GM21447 (cell line): ENCODE measurements around the gene SYT12.

Experiments
- ATAC-seq: cut with Tn5 transposase; IDR thresholded peaks from one replicate; pipeline ENCODE4 v1.9.1; 2021; ENCODE audit not compliant: unreplicated experiment

Gene SYT12

DNA sequence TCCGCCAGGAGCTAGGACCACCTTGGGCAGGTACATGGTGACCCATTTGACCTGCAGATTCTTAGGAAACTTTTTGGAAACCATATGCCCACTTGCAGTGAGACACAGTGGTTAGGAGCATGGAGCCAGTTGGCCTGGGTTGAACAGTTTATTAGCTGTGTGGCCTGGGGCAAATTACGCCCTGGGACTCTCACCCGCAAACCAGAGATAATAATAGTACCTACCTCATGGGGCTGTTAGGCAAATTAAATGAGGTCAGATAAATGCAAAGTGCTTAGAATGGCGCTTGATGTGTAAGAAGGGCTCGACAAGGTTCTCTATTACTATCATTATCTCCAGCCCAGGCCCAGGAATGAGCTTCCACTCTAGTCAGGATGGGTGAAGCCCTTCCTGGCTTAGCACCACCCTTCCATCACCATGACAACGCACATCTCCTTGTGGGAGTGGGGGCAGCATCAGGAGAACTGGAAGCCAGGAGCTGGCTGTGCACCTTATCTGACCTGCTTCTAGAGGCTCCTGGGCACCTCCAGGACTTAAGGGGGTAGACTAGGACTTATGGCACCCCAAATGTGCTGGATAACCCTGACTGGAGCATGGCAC lies 5.1 kb downstream of the SYT12 start:
- peak; percentile 85 for ATAC-seq

DNA sequence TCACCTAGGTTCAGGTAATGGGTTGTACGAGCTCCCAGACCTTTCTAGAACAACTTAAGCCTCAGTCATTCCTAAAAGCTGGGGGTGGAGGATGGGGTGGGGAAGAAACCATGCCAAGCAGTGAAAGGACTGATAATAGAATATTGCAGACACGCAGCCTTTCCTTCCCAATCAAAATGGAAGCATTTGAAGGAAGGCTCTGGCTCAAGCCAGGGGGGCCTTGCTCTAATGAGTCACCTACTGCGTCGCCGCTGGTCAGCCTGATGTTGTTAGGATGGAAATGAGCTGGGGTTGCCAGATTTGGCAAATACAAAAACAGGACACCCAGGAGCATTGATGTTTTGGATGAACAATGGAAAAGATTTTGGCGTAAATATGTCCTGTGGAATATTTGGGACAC lies 6.2 kb downstream of the SYT12 start:
- ATAC-seq: no peak

DNA sequence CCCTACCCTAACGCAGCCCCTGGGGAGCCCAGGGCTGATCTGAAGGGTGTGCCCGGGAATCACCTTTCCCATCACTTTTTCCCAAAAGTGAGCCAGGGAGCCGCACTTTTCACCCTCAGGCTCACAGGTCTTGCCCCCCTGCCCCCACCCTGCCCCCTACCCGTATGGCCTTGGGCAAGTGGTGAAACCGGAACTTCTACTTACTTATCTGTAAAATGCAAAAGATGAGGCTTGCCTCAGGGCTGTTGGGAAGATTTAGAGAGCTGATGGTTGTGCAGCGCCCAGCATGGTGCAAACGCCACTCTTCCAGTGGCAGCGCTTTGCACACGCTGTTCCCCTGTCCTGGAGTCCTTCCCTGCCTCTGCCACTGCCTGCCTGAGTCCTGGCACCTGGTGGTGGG lies 8.0 kb downstream of the SYT12 start:
- no peak for ATAC-seq

DNA sequence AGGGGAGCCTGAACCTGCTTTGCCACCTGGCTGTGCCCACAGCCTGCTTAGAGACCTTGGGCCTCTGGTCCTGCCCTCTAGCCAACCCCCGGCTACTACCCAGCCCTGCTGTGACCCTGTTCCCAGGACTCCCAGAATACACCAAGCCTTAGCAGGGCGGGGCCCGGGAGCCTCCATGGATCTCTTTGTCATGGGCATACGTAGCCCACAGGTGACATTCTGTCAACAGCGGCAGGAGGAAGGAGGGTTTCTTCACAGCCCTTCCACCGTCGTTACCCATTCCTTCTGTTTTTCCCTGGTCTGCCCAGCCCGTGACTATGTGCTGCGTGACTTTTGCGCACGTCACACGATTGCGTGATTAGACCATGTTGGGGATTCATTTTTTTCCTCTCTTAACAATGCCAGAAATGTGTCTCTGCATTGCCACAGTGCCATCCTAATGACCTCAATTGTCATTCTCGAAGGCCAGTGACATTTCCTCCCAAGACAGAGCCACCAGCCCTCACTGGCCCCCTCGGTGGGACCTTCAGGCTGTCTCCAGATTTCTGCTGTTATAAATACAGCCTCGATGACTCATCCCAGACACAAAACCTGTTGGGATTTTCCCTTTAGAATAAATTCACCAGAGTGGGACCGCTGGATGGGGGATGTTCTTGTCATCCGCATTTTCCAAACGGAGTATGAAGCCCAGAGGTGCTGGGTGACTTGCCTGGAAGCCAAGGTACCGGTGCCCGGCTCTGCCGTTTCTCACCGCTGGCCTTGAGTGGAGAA lies 9.0 kb downstream of the SYT12 start:
- ATAC-seq: no peak

DNA sequence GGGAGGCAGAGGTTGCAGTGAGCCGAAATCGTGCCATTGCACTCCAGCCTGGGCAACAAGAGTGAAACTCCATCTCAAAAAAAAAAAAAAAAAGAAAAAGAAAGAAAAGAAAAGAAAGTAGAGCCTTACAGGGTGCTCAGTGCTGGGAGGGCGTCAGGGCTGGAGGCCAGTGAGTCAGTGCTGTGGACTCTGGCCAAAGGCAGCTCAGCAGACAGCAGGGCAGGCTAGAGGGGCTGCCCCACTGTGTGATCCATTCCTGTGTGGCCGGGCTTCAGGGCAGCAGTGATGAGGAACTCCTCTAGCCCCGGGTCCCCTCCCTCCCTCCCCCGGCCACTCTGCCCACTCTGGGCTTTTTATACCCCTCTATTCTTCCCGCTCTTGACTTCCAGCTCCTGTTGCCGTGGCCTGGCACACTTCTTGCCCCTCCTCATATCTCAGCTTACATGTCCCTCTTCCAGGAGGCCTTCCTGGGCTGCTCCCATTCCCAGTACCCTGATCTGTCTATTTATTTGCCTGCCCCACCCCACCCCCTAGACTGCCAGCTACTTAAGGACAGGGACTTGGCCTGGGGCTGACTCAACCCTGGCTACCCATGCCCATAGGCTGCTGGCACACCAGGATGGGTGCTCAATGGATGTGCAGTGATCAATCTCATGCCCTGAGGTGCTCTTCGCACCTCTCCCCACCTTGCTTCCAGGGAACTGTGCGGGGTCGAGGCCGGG lies 10.1 kb downstream of the SYT12 start:
- no peak for ATAC-seq

DNA sequence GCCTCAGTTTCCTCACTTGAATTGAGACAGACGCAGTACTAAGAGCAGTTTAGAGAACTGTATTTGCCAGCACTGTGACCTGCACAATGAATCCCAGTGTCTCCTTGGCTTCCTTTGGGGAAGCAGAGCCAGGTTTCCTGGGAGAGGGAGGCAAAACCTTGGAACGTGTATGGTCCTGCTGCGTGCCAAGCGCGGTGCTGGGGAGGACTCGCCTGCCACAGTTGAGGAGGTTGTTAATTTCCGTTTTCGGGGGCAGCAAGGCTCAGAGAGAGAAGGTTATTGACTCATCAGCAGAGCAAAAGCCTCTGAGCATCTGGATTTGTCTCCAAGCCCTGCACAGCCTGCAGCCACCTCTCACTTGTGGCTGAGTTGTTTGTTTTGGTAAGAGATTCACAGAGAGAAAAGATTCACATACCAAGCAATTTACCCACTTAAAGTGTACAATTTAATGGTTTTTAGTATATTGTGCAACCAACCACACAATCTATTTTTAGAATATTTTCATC lies 10.8 kb downstream of the SYT12 start:
- no peak for ATAC-seq

DNA sequence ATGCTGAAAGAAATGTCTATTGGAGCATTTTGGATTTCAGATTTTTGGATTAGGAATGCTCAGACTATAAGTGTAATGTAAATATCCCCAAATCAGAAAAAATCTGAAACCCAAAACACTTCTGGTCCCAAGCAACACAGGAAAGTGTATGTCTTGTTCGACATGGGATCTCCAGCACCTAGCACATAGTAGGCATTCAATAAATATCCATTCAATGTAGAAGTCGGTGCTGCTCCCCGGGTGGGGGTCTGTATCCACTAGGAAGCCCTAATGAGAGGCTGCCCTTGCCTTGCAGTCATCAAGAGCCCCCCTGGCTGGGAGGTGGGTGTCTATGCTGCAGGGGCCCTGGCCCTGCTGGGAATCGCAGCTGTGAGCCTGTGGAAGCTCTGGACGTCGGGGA lies 11.4 kb downstream of the SYT12 start:
- ATAC-seq: no peak

DNA sequence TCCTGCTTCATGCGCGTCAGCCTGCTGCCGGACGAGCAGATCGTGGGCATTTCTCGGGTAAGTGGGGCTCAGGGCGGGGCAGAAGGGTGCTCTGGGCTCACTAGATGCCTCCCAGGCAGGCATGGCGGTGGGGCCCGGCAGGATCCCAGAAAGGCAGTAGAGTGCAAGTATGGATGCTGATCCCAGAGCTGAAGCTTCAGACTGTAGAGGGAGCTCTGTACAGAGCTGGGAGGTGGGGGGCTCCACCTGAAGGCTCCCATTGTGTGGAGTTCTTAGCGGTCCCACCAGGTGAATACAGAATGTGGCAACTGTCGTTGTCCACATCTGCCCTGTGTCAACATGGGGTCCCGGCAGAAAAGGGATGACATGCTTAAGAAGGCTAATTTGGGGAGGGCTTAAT lies 17.2 kb downstream of the SYT12 start:
- ATAC-seq: no peak

DNA sequence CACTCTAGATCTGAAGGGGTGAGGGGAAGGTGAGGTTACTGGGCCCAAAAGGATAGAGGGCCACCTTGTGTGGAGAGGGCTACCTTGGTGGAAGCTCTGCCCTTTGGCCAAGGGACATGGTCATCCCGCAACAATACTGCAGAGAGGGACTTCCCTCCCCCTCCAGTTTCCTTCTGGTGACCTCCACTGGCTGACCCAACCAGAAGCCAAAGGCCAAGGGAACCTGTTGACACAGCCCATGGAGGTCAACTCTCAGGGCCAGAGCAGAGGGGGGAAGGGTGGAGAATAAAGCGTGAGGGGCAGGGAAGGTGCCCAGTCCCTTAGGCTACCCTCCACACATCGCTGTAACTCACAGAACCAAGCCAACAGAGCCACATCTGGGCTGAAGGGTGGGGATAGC lies 18.7 kb downstream of the SYT12 start:
- no peak for ATAC-seq

DNA sequence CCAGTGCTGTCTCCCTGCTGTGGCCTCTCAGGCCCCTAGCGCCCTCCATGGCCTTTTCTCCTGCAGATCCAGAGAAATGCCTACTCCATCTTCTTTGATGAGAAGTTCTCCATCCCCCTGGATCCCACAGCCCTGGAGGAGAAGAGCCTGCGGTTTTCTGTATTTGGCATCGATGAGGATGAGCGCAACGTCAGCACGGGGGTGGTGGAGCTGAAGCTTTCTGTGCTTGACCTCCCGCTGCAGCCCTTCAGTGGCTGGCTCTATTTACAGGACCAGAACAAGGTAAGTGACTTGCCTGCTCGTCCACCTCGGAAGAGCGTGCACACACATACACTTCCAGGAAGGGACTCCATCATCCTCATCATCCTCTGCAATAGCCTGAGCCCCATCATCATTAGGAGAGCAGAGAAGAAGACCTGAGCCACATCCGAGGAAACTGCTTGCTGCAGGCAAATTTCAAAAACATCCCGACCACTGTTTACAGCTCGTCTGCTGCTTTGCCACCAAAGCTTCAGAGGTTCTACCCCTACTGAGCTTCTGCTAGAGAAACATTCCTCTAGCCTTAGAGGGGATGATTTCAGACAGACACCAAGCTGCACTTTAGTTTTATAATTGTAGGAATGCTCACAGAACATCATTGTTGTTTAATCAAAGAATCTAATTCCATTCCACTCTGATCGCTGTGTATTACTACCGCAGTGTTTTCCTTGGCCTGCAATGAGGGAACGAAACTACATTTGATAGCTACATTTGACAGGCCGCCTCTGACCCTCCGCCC lies 20.8 kb downstream of the SYT12 start:
- ATAC-seq: no peak

DNA sequence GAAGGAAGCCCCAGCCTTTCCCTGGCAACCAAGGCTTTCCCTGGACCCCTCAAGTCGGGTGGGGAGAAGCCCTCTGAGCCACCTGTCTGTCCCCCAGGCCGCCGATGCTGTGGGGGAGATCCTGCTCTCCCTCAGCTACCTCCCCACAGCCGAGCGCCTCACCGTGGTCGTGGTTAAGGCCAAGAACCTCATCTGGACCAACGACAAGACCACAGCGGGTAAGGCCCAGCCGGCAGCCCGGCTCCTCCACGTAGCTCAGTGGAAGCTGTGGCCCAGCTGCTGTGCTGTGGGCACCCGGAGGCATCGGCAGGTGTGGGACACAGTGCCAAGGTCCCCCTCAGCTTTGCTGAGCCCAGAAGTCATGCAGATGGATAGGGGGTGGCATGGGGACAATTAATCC lies 21.6 kb downstream of the SYT12 start:
- no peak for ATAC-seq

DNA sequence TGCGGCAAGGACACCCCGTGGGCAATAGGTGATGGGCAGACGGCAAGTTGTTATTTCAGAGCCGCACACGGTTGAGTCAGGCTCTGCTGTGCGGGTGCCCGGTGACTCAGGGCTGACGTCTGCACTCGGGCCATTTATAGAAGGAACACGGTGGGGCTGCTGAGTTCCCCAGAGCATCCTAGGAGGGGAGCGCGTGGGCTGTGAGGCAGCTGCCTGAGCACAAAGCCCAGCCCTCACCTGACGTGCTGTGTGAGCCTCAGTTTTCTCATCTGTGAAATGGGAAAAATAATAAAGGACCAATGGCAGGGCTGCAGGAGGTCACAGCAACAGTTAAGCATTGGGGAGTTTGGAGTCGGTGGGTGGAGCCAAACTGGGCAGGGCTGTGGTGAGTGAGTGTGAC lies 22.4 kb downstream of the SYT12 start:
- no peak for ATAC-seq

DNA sequence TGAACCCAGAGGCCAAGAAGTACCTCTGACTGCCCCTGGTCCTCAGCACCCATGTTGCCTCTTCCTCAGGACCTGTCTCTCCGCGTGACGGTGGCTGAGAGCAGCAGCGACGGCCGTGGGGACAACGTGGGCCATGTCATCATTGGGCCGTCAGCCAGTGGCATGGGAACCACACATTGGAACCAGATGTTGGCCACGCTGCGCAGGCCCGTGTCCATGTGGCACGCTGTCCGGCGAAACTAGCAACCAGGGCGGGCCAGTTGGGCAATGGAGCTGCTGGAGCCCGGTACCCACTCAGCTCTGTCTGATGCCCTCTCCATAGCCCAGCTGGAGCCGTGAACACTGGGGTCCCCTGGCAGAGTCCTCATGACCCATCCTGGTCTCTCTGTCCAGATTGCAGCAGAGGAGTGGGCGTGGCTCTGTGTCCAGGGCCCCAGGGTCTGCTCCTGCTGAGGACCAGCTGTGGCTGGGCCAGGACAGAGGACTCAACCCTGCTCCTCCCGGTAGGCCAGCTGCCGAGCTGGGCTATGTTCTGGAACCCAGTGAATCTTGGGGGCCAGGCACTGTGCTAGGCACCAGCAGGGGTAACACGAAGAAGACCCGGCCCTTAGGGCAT lies 25.7 kb downstream of the SYT12 start:
- ATAC-seq: no peak

DNA sequence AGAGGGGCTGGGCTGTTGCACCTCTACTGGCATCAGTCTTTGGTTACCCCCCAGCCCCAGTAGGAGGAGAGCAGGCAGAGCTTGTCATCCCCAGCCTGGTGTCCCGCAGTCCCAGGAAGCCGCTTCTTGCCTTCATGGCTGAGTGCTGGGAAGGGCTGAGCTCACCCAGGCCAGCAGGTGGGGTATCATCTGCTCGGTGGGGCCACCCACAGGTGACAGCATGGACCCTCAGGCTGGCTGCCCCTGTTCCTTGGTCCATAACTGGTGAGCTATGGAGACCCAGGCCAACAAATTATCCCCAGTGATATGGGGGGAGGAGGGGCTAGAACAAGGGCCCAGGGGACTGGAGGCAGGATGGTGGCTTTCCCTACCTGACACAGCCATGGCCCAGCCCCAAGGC lies 27.2 kb downstream of the SYT12 start:
- no peak for ATAC-seq

DNA sequence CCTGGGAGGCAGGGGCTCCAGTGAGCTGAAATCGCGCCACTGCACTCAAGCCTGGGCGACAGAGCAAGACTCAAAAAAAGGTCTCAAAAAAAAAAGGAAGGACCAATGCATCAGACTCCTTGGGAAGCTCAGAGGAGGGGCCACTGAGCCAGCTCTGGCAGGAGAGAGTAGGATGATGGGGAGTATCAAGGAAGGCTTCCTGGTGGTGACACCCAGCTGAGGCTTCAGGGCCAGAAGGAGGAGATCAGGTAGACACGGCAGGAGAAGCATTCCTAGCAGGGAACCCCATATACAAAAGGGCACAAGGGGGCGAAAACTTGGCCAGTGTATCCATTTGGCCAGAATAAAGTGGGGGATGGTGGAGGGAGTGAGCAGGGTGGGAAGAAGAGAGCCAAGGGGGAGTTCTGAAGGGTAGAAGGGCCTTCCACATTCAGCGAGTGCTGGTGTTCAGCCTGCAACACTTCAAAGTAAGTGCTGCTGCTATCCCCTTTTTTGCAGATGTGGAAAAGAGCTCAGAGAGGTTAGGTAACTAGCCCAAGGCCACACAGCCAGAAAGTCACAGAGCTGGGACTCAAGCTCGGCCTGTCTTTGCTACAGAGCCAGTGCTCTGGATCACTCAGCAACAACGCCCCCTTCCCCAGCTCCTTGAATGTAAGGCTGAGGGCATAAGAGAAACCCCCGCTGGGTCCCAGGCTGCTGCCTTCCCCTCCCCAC lies 28.4 kb downstream of the SYT12 start:
- ATAC-seq: no peak

DNA sequence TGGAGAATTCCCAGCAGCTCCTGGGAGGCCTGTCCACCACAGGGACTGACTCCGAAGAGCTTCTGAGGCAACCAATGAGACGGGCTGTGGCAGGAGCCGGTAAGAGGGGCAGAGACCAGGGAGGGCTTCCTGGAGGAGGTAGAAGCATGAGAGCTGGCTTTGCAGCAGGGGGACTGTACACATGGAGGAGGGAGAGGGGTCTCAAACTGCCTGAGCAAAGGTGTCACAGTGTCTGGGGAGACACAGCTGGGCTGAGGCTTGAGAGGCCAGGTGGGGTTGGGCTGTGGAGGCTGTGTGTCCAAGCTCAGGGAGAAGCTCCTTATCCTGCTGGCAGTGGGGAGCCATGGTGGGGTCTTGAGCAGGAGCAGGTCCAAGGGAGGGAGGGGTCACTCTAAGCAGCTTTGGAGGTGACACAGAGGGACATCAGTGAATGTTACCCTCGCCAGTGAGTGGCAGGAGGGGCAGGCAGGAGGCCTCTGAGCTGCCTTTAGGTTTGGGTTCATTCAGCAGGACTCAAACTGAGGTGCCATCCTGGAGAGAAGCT lies 29.1 kb downstream of the SYT12 start:
- ATAC-seq: no peak

DNA sequence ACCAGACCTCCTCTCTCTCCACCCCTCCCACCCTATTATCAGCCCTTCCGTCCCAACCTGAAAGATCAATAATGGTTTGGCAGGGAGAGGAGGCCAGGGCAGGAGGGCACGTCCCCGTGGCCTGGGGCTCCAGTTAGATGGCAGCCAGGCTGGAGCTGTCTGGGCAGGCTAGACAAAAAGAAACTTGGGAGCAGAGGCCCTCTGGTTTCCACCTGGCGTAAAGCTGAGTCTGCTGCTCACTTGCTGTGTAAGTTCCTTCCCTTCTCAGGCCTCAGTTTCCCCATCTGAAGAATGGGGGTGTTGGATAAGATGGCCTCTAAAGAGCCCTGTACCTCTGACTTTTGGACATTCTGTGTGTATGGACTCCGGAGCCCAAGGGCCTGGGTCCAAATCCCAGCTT lies 30.0 kb downstream of the SYT12 start:
- no peak for ATAC-seq

DNA sequence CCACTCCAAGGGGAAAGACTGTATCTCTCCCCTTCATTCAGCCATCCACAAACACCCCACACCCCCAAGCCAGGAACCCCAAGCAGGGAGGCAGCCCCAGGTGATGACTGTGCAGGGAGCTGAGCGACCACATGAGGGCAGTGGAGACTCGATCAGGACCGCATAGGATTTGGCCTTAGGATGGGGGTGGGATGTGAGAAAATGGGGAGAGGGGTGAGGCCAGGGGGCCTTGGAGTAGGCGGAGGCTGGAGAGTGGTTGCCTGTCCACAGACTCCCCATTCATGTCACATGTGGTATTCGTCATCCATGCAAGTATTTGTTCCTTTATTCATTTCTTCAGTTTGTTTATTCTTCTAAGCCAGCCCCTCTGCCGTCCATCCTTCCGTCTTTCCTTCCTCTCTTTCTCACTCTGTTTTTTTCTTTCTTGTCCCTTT lies 31.0 kb downstream of the SYT12 start:
- no peak for ATAC-seq

DNA sequence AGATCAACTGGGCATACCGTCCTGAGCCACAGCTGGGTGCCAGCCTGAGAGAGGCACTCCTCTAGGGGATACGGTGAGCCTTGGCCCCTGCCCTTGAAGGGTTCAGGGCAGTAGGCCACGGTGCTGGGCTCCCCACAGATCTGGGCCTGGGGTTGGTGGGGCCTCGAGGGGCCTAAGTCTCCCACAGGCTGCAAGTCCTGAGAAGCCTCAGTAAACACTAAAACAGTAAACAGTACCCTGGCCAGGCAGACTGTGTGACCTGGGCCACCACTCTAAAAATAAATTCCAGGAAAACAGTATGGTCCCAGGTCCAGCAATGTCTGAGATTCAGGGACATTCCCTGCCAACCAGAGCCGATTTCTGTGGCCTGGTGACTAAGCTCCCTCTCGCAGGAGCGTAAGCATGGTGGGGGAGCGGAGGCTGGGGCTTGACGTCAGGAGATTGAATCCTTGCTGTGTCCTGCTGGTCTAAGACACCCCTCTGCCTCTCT lies 31.5 kb downstream of the SYT12 start:
- ATAC-seq: no peak
